Loucy (cell line): Measurements from ENCODE around the gene MED10.

Experiments
- H2AFZ ChIP-seq: fragments of 200-600 bp; sonication (generic); 2 replicates; pipeline ENCODE4 v1.6.0; 2016; ENCODE audit warnings: antibody characterized with exemption, mild to moderate bottlenecking, low read length, moderate library complexity
- H3F3A ChIP-seq: fragments of 200-600 bp; 2 replicates; pipeline ENCODE4 v1.6.0; 2016; ENCODE audit warnings: antibody characterized with exemption, low read depth, mild to moderate bottlenecking
- H3K27me3 ChIP-seq: fragments of 200-600 bp; sonication (generic); 2 replicates; pipeline ENCODE4 v1.6.1; 2014; ENCODE audit warnings: low read length, mild to moderate bottlenecking; ENCODE audit not compliant: insufficient read depth, poor library complexity, severe bottlenecking
- H3K36me3 ChIP-seq: fragments of 200-600 bp; sonication (generic); 2 replicates; pipeline ENCODE4 v1.6.1; 2016; ENCODE audit warnings: low read length; ENCODE audit not compliant: insufficient read depth
- H3K4me1 ChIP-seq: fragments of 200-600 bp; sonication (generic); 2 replicates; pipeline ENCODE4 v1.5.1; 2014; ENCODE audit warnings: low read length, mild to moderate bottlenecking; ENCODE audit not compliant: insufficient read depth, poor library complexity, severe bottlenecking
- H3K4me2 ChIP-seq: fragments of 200-600 bp; sonication (generic); 2 replicates; pipeline ENCODE4 v1.6.0; 2014; ENCODE audit warnings: antibody characterized with exemption, low read length, low read depth, mild to moderate bottlenecking; ENCODE audit not compliant: poor library complexity, severe bottlenecking
- H3K4me3 ChIP-seq: fragments of 200-600 bp; sonication (generic); 2 replicates; pipeline ENCODE4 v1.5.1; 2014; ENCODE audit warnings: low read length, mild to moderate bottlenecking, mixed read lengths; ENCODE audit not compliant: poor library complexity, severe bottlenecking
- H3K79me2 ChIP-seq: fragments of 200-600 bp; sonication (generic); 2 replicates; pipeline ENCODE4 v1.6.1; 2014; ENCODE audit warnings: low read length; ENCODE audit not compliant: insufficient read depth
- H3K9ac ChIP-seq: fragments of 200-600 bp; sonication (generic); 2 replicates; pipeline ENCODE4 v1.6.0; 2014; ENCODE audit warnings: mild to moderate bottlenecking, low read depth, low read length, moderate library complexity; ENCODE audit not compliant: poor library complexity, severe bottlenecking
- H3K9me2 ChIP-seq: fragments of 200-600 bp; sonication (generic); replicated peaks from 2 replicates; pipeline ENCODE4 v1.6.1; 2016; ENCODE audit warnings: low read depth, low read length, mixed read lengths
- H3K9me3 ChIP-seq: fragments of 200-600 bp; sonication (generic); 2 replicates; pipeline ENCODE4 v1.6.1; 2014; ENCODE audit warnings: mild to moderate bottlenecking, antibody characterized with exemption, low read length, low read depth; ENCODE audit not compliant: insufficient read depth
- H4K20me1 ChIP-seq: fragments of 200-600 bp; sonication (generic); 2 replicates; pipeline ENCODE4 v1.6.0; 2014; ENCODE audit warnings: antibody characterized with exemption, low read length, mild to moderate bottlenecking; ENCODE audit not compliant: insufficient read depth, poor library complexity, severe bottlenecking
- CTCF ChIP-seq: fragments of 200-600 bp; sonication (generic); conservative IDR thresholded peaks from 2 replicates; pipeline ENCODE4 v1.5.1; 2014; ENCODE audit warnings: mild to moderate bottlenecking, antibody characterized with exemption, low read length
- EZH2phosphoT487 ChIP-seq: fragments of 200-600 bp; IDR thresholded peaks from 2 replicates; pipeline ENCODE4 v1.6.1; 2018; ENCODE audit warnings: antibody characterized with exemption, mild to moderate bottlenecking, moderate library complexity, borderline replicate concordance

Gene MED10

GRCh38 chr5:6401410-6401809 lies 23.1 kb upstream of the MED10 start:
- Histone ChIP-seq H3K9me2 (no peaks in the 10 kb centered on the region), H3K9ac (no peak overlapping the region), H2AFZ (no peak overlapping the region), H4K20me1 (no peaks in the 10 kb centered on the region), H3K4me3 (no peak overlapping the region), H3K36me3 (no peaks in the 10 kb centered on the region), H3K4me2 (no peak overlapping the region), H3K27me3 (no peaks in the 10 kb centered on the region), H3F3A (no peaks in the 10 kb centered on the region), H3K79me2 (no peaks in the 10 kb centered on the region), H3K4me1 (no peaks in the 10 kb centered on the region), H3K9me3 (peaks cover 10% of the 10 kb centered on the region; the same call in 1 of the 2 replicates)
- no peak for TF ChIP-seq CTCF
- TF ChIP-seq EZH2phosphoT487 = no peak

GRCh38 chr5:6399980-6400910 lies 21.9 kb upstream of the MED10 start:
- H3K27me3 ChIP-seq = no peaks in the 10 kb centered on the region
- no peak for TF ChIP-seq CTCF
- TF ChIP-seq EZH2phosphoT487 = no peak

GRCh38 chr5:6398570-6399230 lies 20.4 kb upstream of the MED10 start:
- no peaks in the 10 kb centered on the region for H3K36me3 ChIP-seq
- no peaks in the 10 kb centered on the region for H3K27me3 ChIP-seq
- H2AFZ ChIP-seq = no peak overlapping the region
- H3K9me3 ChIP-seq = peaks cover 10% of the 10 kb centered on the region; the same call in 1 of the 2 replicates
- H3K9ac ChIP-seq = no peak overlapping the region
- no peak overlapping the region for H3K4me2 ChIP-seq
- H3K79me2 ChIP-seq = no peaks in the 10 kb centered on the region
- no peak overlapping the region for H3K4me3 ChIP-seq
- no peak for TF ChIP-seq CTCF
- H3K9me2 ChIP-seq = no peaks in the 10 kb centered on the region
- H3K4me1 ChIP-seq = no peaks in the 10 kb centered on the region
- H4K20me1 ChIP-seq = no peaks in the 10 kb centered on the region
- H3F3A ChIP-seq = no peaks in the 10 kb centered on the region

More at GRCh38 chr5:6399980-6400910, 21.9 kb upstream of the MED10 start:
- H3K4me3 ChIP-seq = no peak overlapping the region
- H3F3A ChIP-seq = no peaks in the 10 kb centered on the region
- H3K9me2 ChIP-seq = no peaks in the 10 kb centered on the region
- H3K9me3 ChIP-seq = peaks cover 10% of the 10 kb centered on the region; the same call in 1 of the 2 replicates
- H3K9ac ChIP-seq = no peak overlapping the region
- H2AFZ ChIP-seq = no peak overlapping the region
- H4K20me1 ChIP-seq = no peaks in the 10 kb centered on the region
- no peaks in the 10 kb centered on the region for H3K36me3 ChIP-seq
- H3K4me2 ChIP-seq = no peak overlapping the region
- H3K79me2 ChIP-seq = no peaks in the 10 kb centered on the region
- H3K4me1 ChIP-seq = no peaks in the 10 kb centered on the region
